ENCODE data around the gene HSBP1. TPM values are rescaled to one million over a fixed set of nuclear protein-coding genes. Genes with fewer than 3 reads are reported as not detected.

HSBP1 gene
- total RNA-seq: 100 to 1,000 TPM in 7 of 9 donors, 10 to 100 TPM in 2; 20.4 to 174 (median 148) TPM
- polyA plus RNA-seq: 100 to 1,000 TPM in 1 of 2 donors, 10 to 100 TPM in 1; 57.4 to 111 TPM
- long read RNA-seq, donor 1, full-length matches to known transcripts: 131 of 135 reads
- long read RNA-seq, donor 1, partial matches to known transcripts: 0 of 135 reads
- long read RNA-seq, donor 1, other reads (novel, unspliced or antisense): 4 of 135 reads
- long read RNA-seq, donor 2, full-length matches to known transcripts: 389 of 404 reads
- long read RNA-seq, donor 2, partial matches to known transcripts: 5 of 404 reads
- long read RNA-seq, donor 2, other reads (novel, unspliced or antisense): 10 of 404 reads
- long read RNA-seq, donor 3, full-length matches to known transcripts: 146 of 153 reads
- long read RNA-seq, donor 3, partial matches to known transcripts: 3 of 153 reads
- long read RNA-seq, donor 3, other reads (novel, unspliced or antisense): 4 of 153 reads

DNA sequence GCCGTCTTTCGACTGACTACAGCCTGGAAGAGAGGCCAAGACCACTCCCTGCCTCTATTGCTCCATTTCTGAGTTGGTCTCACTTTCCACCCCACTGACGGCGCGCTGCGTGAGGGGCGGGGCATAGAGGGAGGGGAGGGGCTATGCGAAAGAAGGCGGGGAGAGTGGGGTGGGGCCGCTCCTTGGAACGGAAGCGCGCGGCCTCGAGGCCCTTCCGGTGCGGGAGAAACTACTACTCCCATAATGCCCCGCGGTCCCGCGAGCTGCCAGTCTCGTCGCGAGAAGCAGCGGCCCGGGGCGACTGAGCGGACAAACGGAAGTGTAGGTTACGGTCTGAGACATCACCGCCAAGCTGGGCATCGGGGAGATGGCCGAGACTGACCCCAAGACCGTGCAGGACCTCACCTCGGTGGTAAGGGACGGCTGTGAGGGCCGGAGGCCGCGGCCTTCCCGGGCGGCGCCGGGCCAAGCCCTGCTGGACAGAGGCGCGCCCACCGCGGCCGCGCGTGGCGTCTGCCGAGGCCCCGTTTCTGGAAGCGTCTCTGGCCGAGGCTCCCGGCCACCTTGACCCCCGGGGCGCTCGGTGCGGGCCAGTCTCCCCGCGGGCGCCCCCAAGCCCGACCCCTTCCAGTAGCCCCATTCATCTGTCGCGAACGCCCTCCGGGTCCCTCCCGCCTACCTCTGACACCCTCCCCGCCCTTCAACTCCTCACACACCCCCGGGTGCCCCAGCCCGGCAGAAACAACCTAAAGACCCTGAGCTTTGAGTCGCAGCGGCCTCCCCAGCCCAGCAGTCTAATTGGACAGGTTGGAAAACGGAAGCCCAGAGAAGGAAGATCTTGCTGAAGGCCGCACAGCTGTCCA is at the start of gene HSBP1:
Gene HSBP1, plus strand, starts transcription at position 269 of the 863 bp plus-strand sequence. Its CDS starts 99 bp downstream, at position 368.
- H3K4me3 ChIP-seq: peak within 1 kb of the TSS; percentile 65 to 98 (median 84)
- H3K27ac ChIP-seq: peak within 1 kb of the TSS; percentile 29 to 91 (median 80)
- no peaks in the 10 kb centered on the region for H3K27me3 ChIP-seq
- 1 to 2% (median 2%) methylated on average over 51 to 76 of the region's 76 CpGs for WGBS, 4 donors
- H3K4me1 ChIP-seq: peaks cover 3 to 62% (median 27%) of the 10 kb centered on the region in 12 donors
- ATAC-seq: peak; percentile 96 to 99 (median 98)
- no peaks in the 10 kb centered on the region for H3K9me3 ChIP-seq
- intact Hi-C loops (cut with DNase I): no loop called here
- TF ChIP-seq POLR2A (IDR thresholded peaks at IDR 0.05): peak in 1 of 2 donors; percentile 77
- peak in 3 of 12 donors; percentile 10 to 20 (median 18) for TF ChIP-seq CTCF (IDR thresholded peaks at IDR 0.05)
- peak; percentile 95 to 98 (median 97) for DNase-seq
- peaks cover 0 to 38% (median 27%) of the 10 kb centered on the region in 9 donors for H3K36me3 ChIP-seq

DNA sequence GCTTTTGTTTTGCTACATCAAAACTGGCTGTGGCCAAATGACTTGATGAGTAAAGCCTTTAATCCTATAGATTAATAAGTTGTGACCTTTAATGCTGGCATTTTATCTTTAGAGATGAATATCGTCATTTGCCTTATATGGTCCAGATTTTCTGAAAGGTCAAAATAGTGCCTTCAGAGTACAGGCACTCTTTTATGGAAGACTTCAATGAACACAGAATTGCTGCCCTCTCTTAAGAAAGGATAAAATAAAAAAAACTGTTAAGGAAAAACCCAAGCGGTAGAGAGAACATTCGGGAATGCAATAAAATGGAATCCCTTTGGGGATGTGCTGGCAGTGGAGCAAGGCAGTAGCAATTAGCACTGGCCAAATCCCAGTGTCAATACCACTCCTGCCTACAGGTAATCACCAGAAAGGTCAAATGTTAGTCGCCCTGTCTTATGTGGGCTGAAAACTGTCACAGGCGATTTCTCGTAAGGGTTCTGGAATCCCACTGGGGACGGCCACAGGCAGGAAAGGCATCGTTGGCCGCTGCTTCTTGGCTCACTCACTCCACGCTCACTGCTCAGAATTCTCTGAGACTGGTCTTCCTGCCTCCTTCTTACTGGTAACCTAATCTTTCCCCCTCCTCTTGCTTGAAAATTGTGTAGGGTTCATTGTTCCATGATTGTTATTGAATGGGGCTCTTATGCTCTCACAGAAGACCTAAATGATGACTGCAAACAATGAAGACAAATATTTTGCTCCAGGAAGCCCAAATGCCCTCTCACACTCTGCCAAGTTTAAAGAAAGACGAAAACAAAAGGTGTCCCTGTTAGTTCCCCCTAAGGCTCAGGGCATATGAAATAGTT is 45.4 kb upstream of the HSBP1 start:
- intact Hi-C loops (cut with DNase I): no loop called here
- ATAC-seq: no peak
- 80 to 84% (median 82%) methylated on average over 11 of the region's 11 CpGs for WGBS, 4 donors

GRCh38 chr16:83762992-83763358 is 44.8 kb upstream of the HSBP1 start:
- Histone ChIP-seq H3K36me3 (no peaks in the 10 kb centered on the region), H3K4me1 (no peaks in the 10 kb centered on the region), H3K9me3 (peaks cover 0 to 16% (median 2%) of the 10 kb centered on the region in 12 donors), H3K27me3 (no peaks in the 10 kb centered on the region), H3K27ac (no peak overlapping the region), H3K4me3 (no peak overlapping the region)
- intact Hi-C loops (cut with DNase I): no loop called here
- DNase-seq (no peak), ATAC-seq (no peak)
- 88 to 94% (median 92%) methylated on average over 5 of the region's 5 CpGs for WGBS, 4 donors
- TF ChIP-seq CTCF (IDR thresholded peaks at IDR 0.05) (no peak), POLR2A (IDR thresholded peaks at IDR 0.05) (no peak)

More for the DNA sequence above, 45.4 kb upstream of the HSBP1 start:
- Histone ChIP-seq H3K4me3 (no peak overlapping the region), H3K27me3 (no peaks in the 10 kb centered on the region), H3K27ac (no peak overlapping the region), H3K9me3 (peaks cover 0 to 16% (median 2%) of the 10 kb centered on the region in 12 donors), H3K4me1 (no peaks in the 10 kb centered on the region), H3K36me3 (no peaks in the 10 kb centered on the region)
- DNase-seq: no peak
- no peak for TF ChIP-seq POLR2A (IDR thresholded peaks at IDR 0.05)
- TF ChIP-seq CTCF (IDR thresholded peaks at IDR 0.05): no peak

All from heart left ventricle (tissue), 16 donors.